Fibroblast of peridontal ligament (primary cell): ENCODE results near the gene MAL.

Experiments
- DNase-seq: peaks from one replicate; pipeline ENCODE4 v3.0.0-alpha.2; 2010; ENCODE audit errors: extremely low read depth

MAL gene

DNA sequence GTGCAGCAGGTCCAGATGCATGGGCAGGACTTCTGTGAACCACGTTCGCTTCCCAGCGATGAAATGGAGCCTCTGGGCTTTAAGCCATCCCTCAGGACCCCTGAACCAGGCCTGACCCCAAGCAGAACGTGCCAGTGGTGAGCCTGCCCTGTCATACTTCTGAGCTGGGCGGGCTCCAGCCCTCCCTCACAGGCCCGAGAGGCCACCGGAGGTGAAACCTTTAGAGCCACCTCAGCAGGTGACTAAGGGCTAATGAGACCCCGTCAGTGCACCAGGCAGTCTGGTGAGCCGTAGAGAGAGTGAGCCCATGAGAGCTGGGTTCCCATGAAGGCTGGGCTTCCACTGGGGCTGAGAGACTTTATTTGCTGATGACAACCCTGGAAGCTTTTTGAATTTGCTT is 8.9 kb upstream of the MAL start:
- no peak for DNase-seq

DNA sequence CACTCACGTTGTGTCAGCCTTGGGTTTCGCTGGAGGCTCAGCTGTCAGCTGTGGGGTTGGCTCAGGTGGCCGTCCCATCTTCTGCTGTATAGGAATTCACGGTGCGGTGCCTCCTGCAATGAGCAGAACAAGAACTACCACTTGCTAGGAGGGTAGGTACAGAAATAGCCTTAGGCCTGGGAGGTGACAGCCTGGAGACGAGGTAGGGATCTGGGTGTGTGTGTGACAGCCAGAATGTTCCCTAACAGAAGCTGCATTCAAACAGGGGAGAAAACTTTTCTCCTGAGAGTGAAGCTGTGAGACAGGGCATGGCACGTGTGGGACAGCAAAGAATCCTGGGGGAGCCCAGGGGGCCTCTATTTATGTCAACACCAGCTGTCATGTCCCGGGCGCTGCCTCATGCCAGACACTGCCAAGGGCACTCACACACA is 8.4 kb upstream of the MAL start:
- no peak for DNase-seq

DNA sequence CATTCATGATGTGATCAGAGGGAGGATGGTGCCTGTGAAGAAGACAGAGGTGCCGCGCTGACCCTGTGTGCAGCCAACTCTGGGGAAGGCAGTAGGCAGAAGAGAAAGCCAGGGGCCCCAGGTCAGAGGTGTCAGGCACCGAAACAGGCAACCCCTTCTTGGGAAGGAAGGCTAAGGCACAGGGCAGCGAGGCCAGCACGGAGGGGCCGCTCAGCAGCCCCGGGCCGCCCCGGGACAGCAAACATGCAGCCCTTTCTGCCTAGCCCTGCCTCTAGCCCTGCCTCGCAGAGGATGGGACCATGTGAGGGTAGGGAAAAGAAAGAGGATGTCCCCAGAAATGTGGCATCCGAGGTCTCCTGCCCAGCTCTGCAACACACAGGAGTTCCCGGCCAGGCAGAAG is 7.7 kb upstream of the MAL start:
- DNase-seq = no peak

DNA sequence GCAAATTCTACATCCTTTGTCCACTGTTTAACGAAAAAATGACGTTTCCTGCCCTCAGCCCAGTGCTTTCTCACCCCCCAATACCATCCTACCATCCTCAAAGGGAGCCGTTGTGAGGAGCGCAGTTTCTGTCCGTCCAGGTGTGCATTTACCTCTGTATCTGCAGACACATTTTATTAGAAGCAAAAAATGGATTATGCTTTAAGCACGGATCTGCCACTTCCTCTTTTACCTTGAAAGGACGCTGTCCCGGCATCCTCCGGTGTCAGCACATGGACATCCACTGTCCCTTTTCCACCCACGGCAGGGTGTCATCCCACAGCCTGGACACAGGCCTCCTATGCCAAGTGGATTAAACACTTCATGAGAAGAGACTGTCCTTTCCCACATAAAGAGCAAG is 7.2 kb upstream of the MAL start:
- no peak for DNase-seq

DNA sequence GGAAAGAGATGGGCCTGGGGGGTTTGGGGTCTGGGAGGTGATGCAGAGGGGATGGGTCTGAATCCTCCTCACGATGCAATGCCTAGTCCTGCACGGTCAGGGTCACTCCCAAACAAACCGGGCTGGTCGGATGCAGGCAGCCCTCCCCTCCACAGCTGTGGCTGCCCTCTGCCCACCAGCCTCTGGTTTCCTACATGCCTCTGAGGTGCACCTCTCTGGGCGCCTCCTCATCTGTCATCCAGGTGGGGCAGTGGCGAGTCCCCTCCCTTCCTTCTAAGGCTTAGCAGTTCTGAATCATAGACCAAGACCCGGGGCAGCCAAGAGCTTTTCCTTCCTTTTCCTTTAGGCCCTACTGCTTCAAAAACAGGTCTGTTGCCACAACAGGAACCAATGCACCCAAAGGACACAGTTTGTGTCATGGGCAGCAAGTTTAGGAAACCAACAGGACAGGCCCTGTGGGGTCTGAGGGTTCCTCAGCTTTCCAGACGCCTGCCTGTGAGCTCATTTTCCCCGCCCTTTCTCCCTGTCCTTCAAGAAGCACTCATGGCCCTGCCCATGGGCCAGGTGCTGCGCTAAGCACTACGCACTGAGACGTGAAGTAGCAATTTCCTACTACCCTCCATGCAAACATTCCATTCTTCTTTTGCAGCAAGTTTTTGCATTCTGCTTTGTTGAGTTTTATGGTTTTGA is 6.5 kb upstream of the MAL start:
- no peak for DNase-seq

DNA sequence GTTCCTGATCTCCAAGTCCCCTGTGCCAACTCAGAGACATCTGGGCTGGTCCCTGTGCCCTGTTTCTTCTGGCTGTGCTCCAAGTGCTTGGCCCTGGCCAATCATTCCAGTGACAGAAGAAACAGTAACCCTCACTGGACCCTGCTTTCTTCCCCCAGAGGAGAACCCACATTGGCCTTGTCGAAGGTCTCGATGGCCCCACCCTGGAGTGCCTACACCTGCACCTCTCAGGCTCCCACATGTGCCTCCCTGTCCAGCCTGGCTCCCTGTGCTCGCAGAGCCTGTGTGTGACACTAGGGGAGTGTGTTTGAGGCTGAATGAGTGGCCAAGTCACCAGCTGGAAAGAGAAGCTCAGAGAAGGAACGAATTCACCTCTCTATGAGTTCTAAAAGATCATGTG is 5.9 kb upstream of the MAL start:
- DNase-seq = no peak

DNA sequence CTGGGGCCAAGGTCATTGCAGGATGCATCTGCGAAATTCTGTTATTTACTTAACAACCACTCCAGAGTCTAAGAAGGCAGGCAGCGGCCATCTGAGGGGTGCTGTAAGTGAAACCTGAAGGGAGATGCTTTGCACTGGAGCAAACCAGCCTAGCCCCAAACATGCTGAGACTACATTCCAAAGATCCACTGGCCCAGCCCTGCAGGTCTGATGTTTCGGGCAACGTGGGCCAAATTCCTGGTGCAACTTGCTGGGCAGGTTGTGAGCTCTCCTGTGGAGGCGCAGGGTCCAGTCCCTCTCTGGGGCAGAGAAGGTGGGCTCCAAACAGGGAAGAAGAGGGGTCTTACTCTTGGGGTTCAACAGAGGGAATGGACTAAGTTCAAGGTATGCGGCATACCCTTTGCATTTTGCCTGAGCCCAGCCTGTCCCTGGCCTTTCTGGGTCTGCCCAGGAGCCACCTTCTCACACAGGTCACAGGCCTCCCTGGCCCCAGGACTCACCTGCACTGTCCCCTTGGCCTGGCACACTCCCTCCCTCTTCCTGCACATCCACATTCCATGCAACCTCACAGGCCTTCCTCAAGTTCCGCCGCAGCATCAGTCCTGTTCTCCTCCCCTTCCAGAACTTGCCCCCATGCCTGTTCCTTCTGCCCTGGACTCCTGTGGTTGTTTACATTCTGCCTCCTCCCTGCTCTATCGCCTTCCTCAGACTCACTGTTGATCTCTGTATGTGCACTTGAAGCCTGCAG is 5.1 kb upstream of the MAL start:
- DNase-seq = no peak

DNA sequence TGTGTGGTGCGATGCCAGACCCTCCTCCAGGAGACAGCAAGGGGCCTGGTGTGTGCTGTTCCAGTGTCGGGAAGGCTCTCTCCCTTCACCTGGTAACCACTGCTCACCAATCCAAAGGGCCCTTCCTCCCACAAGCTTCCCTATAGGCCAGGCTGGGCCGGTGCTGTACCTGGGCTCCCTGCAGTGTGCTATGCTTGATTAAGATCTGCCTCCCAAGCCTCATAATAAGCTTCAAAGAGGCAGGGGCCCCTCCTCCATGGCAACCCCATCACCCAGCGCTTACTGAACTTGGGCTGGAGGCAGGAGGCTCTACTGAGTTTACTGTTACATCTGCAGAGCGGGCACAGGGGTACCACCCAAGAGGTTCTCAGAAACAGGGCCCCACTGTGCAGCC is 4.5 kb upstream of the MAL start:
- no peak for DNase-seq

DNA sequence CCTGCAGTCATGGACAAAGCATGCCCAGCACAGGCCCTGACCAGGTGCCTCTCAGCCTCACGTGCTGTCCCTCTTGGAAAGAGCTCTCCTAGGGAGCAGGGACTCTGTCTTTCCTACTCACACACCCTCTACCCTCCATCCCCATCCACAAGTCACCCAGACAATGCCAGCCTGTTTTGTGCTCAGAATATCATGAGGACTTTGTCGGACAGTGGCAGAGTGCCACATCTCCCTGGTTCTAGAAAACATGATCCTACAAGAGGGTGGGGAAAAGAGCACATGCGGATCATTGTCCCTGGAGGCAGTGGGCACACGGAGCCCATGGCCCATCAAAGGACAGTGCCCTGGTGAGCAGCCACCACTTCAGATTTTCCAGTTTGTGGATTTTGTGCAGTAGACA is 3.7 kb upstream of the MAL start:
- no peak for DNase-seq

DNA sequence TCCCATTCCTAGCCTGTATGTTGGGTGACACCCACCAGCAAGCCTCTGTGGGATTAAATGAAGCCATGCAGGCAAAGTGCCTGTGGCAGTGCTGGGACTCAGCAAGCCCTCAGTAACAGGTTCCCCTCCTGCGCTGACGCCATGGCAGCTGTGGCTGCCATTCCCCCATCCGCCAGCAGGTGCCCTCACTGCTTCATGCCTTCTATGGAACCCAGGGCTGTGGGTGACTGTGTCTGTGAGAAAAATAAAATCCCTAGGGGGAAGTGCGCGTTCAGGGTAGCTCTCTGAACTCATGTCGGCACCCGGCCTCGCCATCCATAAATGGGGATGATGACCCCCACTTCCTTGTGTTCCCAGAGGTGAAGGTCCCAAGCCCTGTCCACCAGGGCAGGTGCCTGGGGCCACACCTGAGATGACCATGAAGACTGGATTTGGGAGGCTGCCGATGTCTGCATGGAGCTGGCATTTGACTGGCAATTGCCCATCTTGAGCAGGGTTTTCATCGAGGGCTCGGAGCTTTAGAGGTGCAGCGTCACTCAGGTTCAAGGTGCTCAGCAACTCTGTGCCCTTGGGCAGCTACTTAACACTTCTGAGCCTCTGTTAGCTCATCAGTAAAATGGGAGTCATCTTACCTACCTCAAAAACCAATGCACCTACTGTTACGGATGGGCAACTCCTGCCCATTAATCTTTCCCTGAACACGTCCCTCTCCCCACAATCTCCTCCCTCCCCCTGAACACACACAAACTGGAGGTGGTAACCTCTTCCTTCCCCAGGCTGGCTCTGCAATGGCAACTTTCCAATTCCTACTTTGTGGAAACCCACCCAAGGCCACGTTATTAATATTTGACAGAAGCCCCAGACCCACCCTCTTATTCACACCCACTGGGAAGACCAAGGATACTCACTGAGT is 2.9 kb upstream of the MAL start:
- peak; percentile 33 for DNase-seq

DNA sequence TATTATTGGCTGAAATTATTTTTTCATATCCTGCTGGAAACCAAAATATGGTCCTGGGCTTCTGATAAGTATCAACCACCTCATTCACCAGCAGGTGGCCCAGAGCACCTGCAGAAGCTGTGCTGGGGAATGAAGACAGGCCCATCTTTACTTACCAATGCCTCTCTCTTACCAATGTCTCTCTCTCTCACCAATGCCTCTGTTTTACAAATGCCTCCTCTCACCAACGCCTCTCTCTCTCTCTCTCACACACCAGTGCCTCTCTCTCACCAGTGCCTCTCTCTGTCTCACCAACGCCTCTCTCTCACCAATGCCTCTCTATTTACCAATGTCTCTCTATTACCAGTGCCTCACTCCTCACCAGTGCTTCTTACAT is 2.3 kb upstream of the MAL start:
- DNase-seq = no peak

DNA sequence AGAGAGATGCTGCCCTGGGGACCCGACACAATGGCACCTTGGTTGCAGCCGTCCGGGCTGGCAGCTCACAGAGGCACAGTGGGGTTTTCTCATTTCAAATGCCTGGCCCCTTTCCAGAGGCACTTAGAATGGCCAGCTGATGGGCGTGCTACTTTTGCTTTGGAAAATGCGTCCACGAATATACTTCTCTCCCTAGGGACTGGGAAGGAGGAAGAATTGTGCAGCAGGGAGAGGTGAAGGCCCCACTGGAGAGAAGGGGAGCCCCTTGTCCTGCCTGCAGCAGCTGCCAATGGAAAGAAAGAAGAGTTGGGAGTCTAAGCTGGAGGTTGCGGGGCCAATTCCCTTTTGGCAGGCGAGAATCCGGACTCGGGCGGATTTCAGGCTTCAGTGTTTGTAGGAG is 1.1 kb upstream of the MAL start:
- DNase-seq = no peak

DNA sequence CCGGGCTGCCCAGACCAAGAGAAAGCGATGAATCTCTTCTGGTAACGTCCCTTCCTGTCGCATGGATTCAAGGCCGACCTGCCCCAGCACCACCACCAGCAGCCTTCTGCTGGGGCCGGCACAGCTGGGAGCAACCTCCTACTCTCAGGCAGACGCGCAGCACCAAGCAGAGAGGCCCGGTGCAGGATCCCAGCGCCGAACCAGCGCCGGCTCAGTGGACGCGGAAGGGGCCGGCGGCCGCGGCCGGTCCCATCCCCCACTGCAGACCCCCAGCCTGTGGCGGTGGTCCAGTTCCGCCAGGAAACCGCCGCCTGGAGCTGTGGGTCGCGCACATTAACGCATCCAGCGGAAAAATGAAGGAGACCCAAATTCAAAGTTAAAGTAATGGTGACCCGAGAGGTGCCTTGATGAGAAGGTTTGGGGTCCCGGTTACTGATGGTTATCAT is 525 bp upstream of the MAL start:
- no peak for DNase-seq

DNA sequence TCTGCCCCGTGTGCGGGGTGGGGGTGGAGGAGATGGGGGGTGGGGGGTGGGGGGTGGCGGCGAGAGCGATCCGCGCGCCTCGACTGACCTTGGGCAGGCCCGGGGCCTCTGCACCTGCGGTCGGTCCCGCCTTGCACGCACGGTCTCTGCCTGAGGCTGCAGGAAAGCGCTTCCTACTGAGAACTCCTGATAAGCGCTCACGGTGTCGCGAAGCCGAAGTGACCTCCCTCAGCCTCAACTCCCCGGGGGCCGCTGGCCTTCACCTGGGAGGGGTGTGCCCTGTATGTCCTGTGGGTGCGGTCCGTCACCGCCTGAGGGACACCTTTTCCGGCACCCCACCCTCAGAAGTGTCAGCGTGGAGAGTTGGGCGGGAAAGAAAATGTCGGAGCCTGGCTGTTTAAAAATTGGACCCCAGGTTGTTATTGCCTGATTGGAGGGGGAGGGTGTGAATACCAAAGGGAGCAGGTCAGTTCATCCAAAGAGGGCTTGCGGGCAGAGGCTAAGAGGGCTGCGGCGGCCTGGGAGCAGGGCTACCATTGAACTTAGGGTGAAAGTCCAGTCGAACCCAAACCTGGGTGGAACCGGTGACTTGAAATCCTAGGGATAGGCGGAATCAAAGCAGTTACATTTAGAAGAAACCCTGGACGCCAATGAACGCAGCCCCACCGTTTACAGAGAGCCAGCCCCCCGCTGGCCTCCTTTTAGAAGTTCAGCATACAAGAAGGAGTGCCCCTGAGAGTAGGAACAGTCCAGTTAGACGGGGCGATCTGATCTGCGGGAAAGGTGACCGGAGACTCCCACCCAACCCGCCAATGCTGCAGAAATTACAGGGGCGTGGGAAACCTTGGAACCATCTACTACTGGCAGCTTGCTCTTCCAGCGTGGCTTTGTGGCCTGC is 1.2 kb downstream of the MAL start:
- no peak for DNase-seq

DNA sequence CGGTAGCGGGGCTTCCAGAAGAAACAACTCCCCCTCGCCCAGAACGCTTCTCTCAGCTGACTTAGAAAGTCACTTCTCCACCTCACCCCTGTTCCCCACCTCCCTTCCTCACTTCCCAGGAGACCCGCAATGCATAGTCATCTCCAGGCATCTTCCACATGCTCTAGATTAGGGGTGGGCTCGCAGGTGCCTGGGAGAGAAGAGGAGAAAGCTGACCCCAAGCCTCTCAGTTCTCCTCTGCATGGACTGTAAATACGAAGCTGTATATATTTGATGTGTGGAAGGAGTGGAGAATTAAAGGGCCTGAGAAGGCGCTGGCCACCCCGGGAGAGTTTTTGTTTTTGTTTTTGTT is 1.8 kb downstream of the MAL start:
- DNase-seq = no peak

DNA sequence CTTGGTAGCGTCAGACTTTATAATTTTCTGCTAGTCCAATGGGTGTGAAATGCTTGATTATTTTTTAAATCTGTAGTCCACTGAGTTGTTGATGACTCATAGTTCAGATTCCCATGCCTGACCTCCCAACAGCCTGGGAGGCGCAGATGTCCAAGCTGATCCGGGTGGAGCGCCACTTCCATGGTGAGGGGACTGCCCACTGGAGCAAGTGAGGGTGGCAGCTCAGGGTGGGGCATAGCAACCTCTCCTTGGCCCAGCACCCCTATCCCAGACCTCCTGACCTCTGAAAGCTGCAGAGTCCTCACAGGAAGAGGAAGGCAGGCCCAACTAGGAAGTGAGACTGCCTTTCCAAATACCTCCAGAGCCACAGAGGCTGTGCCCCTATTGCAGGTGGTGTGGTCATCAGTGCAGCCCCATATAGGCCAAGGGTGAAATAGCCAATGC is 4.4 kb downstream of the MAL start:
- DNase-seq = no peak

DNA sequence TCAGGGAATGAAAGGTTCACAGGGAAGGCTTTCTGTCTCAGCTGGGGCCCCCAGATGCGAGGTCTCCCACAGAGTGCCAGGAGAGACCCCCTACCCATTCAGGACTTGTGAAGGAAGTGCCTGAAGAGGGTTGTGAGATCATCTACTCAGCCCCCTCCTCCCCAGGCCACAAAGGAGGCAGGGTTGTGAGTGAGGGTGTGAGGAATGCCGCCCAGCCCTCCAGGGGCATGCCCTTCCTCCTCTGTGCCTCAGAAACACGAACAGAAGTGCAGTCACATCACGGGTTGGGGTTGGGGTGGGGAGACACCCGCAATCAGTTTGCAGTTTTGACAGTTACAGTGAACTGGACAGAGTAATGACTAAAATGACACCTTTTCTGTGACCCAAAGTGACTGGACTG is 5.0 kb downstream of the MAL start:
- DNase-seq = no peak

DNA sequence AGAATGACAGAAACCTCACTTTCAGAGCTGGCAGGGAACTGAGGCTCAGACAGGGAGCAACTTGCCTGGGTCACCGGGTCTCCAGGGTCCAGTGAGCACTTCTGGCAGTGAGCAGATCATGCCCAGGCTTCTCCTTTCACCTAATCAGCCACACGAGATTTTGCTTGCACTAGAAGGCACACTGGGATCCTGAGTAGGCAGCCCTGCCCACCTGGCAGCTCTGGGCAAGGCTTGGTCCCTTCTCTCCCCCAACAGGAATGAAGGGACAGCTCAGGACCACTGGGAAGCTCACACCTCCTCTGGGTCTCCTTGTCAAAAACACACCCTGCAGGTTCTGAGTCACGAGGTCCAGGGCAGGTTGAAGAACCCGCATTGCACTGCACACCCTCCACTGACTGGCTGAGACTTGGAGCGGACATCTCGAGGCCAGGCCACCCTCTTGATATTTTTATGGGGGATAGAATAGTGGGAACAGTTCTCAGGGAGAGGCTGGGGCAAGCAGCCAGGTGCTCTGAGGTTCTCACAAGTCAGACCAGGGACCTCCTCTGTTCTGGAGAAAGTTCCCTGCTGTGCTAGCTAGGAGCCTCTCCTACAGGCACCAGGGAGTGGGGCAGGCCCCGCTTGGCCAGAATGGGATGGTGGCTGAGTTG is 5.7 kb downstream of the MAL start:
- no peak for DNase-seq

DNA sequence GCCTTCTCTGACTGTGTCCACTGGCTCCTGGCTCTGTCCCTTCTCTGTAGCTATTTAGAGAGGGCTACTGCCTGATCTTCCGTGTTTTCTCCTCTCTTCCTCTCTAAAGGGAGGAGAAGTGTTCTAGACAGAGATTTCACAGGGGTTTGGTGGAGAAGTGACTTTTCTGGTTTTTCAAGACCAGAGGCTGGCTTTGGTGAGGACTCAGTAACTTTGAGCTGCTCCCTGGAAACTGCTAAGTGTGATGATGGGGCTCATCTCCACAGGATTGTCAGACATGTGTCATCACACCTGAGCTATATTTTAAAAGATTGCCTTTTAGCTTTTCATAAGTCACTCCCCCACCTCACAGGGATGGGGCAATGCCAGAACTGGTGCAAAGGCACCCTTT is 6.2 kb downstream of the MAL start:
- no peak for DNase-seq

DNA sequence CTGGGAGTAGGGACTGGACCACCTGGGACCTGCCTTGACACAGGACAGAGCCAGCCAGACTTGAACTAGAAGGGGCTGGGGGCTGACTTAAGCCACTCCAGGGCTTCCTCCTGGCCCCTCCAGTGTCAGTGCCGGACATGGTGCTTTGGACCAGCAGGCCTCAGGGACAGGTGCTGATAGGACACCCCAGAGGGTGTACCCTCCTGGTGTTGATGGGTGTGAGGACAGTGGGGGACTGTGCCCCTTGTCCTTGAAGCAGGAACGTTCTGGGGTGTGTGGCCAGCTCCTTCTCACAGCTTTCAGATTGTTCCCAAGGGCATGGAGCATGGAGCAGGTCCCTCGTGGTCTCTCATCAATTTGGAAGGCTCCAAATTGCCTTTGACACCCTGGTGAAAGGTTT is 6.8 kb downstream of the MAL start:
- DNase-seq = no peak
